HepG2 (cell line): ENCODE measurements around the gene RNF208. TPM values are rescaled to one million over a fixed set of nuclear protein-coding genes. Genes with fewer than 3 reads are reported as not detected.

Experiments
- BORCS8-MEF2B ChIP-seq: sonication (generic); formaldehyde crosslinking; IDR thresholded peaks from 2 replicates; pipeline ENCODE4 v1.8.0; 2022; ENCODE audit warnings: mild to moderate bottlenecking, missing genetic modification reagents
- CC2D1A ChIP-seq: sonication (generic); formaldehyde crosslinking; IDR thresholded peaks from 2 replicates; pipeline ENCODE4 v1.8.1; 2023; ENCODE audit warnings: mild to moderate bottlenecking, missing genetic modification reagents
- CENPT ChIP-seq: sonication (generic); formaldehyde crosslinking; IDR thresholded peaks from 2 replicates; pipeline ENCODE4 v1.8.0; 2022; ENCODE audit warnings: low read depth, mild to moderate bottlenecking, moderate library complexity, missing genetic modification reagents
- KLF6 ChIP-seq: IDR thresholded peaks from 2 replicates; pipeline ENCODE4 v1.8.0; 2016; ENCODE audit warnings: missing biosample characterization, missing genetic modification reagents
- LRRFIP1 ChIP-seq: sonication (generic); formaldehyde crosslinking; conservative IDR thresholded peaks from 2 replicates; pipeline ENCODE4 v1.4.0; 2020; ENCODE audit warnings: missing genetic modification reagents
- MLXIP ChIP-seq: sonication (generic); formaldehyde crosslinking; IDR thresholded peaks from 2 replicates; pipeline ENCODE4 v1.9.0; 2021; ENCODE audit warnings: missing genetic modification reagents, borderline replicate concordance
- NCOA1 ChIP-seq: sonication (generic); formaldehyde crosslinking; IDR thresholded peaks from 2 replicates; pipeline ENCODE4 v1.9.0; 2021; ENCODE audit warnings: missing genetic modification reagents
- NCOA2 ChIP-seq: sonication (generic); formaldehyde crosslinking; IDR thresholded peaks from 2 replicates; pipeline ENCODE4 v1.8.0; 2022; ENCODE audit warnings: inconsistent platforms
- SETDB1 ChIP-seq: sonication (generic); formaldehyde crosslinking; IDR thresholded peaks from 2 replicates; pipeline ENCODE4 v1.5.1; 2020; ENCODE audit warnings: missing genetic modification reagents, mild to moderate bottlenecking, borderline replicate concordance
- SOX6 ChIP-seq, 2 experiments: fragments of 450-650 bp in 1 of 2; sonication (generic) in 1 of 2; formaldehyde crosslinking in 1 of 2; IDR thresholded peaks; 2 replicates each; pipeline versions ENCODE4 v1.4.0 to v1.6.1; 2017 to 2020; ENCODE audit warnings: antibody characterized with exemption in 1 of 2, mild to moderate bottlenecking in 1 of 2, missing genetic modification reagents in 1 of 2
- TIGD3 ChIP-seq: sonication (generic); formaldehyde crosslinking; IDR thresholded peaks from 2 replicates; pipeline ENCODE4 v1.5.1; 2020; ENCODE audit warnings: mild to moderate bottlenecking, missing genetic modification reagents, borderline replicate concordance
- UBTF ChIP-seq: sonication (generic); formaldehyde crosslinking; IDR thresholded peaks from 2 replicates; pipeline ENCODE4 v1.4.0; 2020; ENCODE audit warnings: mild to moderate bottlenecking, missing genetic modification reagents
- ZNF607 ChIP-seq: sonication (generic); formaldehyde crosslinking; IDR thresholded peaks from 2 replicates; pipeline ENCODE4 v1.5.1; 2020; ENCODE audit warnings: missing genetic modification reagents, mild to moderate bottlenecking, borderline replicate concordance
- ZNF639 ChIP-seq: conservative IDR thresholded peaks from 2 replicates; pipeline ENCODE4 v1.6.1; 2018; ENCODE audit warnings: missing genetic modification reagents
- ZNF761 ChIP-seq: sonication (generic); formaldehyde crosslinking; conservative IDR thresholded peaks from 2 replicates; pipeline ENCODE4 v1.4.0; 2020; ENCODE audit warnings: mild to moderate bottlenecking, missing genetic modification reagents
- ZNF781 ChIP-seq: sonication (generic); formaldehyde crosslinking; IDR thresholded peaks from 2 replicates; pipeline ENCODE4 v1.5.1; 2020; ENCODE audit warnings: borderline replicate concordance, mild to moderate bottlenecking, missing genetic modification reagents; ENCODE audit errors: not compliant biosample characterization
- ZSCAN31 ChIP-seq: sonication (generic); formaldehyde crosslinking; IDR thresholded peaks from 2 replicates; pipeline ENCODE4 v1.5.0; 2020; ENCODE audit warnings: low read depth, mild to moderate bottlenecking, missing genetic modification reagents
- polyA plus RNA-seq, 8 experiments: library from polyadenylated mRNA; depleted of rRNA in 3 of 8; stranded (reverse) in 7 of 8; unstranded in 1 of 8; fragments of >200 nt; fragmentation: Illumina TruSeq in 4 of 8; extraction: Trizol in 4 of 8; gene quantifications; 2 replicates each; pipeline versions ENCODE4 v1.2.1 to v1.2.3, GENCODE V29; 2011 to 2016; ENCODE audit warnings: low read depth in 4 of 8, missing spikeins in 1 of 8, mixed read lengths in 1 of 8; ENCODE audit not compliant: insufficient read depth in 1 of 8
- total RNA-seq, 5 experiments: library from RNA; depleted of rRNA; stranded (reverse); fragments of >200 nt; fragmentation: Illumina TruSeq; extraction: Trizol; gene quantifications; 2 replicates each; pipeline ENCODE4 v1.2.3, GENCODE V29; 2016; ENCODE audit warnings: low read depth in 1 of 5

The RNF208 gene
- total and polyA plus RNA-seq, 2 of the 13 experiments (the other 11 are each of a cell fraction or from before 2014, with no cell fraction given) = 1.6 to 2.1 TPM

GRCh38 chr9:137241490-137242268 is 19.6 kb upstream of the RNF208 start (continued):
- TF ChIP-seq UBTF (CRISPR knock-in tag) (peak; percentile 67), ZNF761 (CRISPR knock-in tag) (no peak), ZNF639 (CRISPR knock-in tag) (no peak), NCOA1 (CRISPR knock-in tag) (no peak), LRRFIP1 (CRISPR knock-in tag) (no peak), TIGD3 (CRISPR knock-in tag) (no peak), NCOA2 (no peak), MLXIP (CRISPR knock-in tag) (no peak), CC2D1A (CRISPR knock-in tag) (no peak), SETDB1 (CRISPR knock-in tag) (no peak), SOX6 (IDR thresholded peaks at IDR 0.05) (no peak), SOX6 (CRISPR knock-in tag; IDR thresholded peaks at IDR 0.05) (peak; percentile 58), KLF6 (CRISPR knock-in tag) (no peak), ZNF781 (CRISPR knock-in tag) (no peak), ZNF607 (CRISPR knock-in tag) (peak; percentile 47; the same call in 1 of the 2 replicates), CENPT (CRISPR knock-in tag) (no peak), BORCS8-MEF2B (peak; percentile 37; the same call in 1 of the 2 replicates), ZSCAN31 (CRISPR knock-in tag) (no peak; the same call in 1 of the 2 replicates)
